Hepatocyte (in vitro differentiated cells): Measurements from ENCODE around the gene CYP51A1.

ENCODE experiments used
- CTCF ChIP-seq: fragments of 200-600 bp; sonication (generic); IDR thresholded peaks from 2 replicates; pipeline ENCODE4 v1.5.1; 2016; ENCODE audit warnings: antibody characterized with exemption, mild to moderate bottlenecking; ENCODE audit not compliant: poor library complexity
- EZH2phosphoT487 ChIP-seq: fragments of 200-600 bp; sonication (generic); IDR thresholded peaks from one replicate; pipeline ENCODE4 v1.6.1; 2018; ENCODE audit warnings: antibody characterized with exemption, mild to moderate bottlenecking, low read depth, moderate library complexity; ENCODE audit not compliant: unreplicated experiment, severe bottlenecking

DNA sequence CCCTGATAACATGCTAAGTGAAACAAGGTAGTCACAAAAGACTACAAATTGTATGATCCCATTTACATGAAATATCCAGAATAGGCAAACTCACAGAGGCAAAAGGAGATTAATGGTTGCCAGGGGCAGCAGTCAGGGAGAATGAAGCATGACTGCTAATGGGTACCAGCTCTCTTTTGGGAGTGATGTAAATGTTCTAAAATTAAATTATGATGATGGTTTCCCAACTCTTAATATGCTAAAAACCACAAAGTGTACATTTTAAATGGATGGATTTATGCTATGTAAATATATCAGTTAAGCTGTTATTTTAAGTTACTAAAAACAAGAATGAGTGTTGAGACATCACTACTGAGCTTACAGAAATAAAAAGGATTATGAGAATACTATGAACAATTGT, 12.6 kb downstream of the CYP51A1 start:
- no peak for TF ChIP-seq CTCF
- no peak for TF ChIP-seq EZH2phosphoT487
